ENCODE results near the gene TBC1D22A. TPM values are rescaled to one million over a fixed set of nuclear protein-coding genes. Genes with fewer than 3 reads are reported as not detected.

The TBC1D22A gene
- total RNA-seq, 3 donors from 2014 or later: 19.0 to 23.6 (median 23.6) TPM

GRCh38 chr22:47122441-47123000, 360.1 kb downstream of the TBC1D22A start:
- no peaks in the 10 kb centered on the region for H3K36me3 ChIP-seq
- DNase-seq (ENCODE audit: low spot score in 2 of 2): no peak
- TF ChIP-seq POLR2A (IDR thresholded peaks at IDR 0.05) (no peak), POLR2AphosphoS5 (IDR thresholded peaks at IDR 0.05) (no peak), CTCF (IDR thresholded peaks at IDR 0.05) (no peak)
- no peak overlapping the region for H3K4me3 ChIP-seq
- no peaks in the 10 kb centered on the region for H3K9me3 ChIP-seq
- intact Hi-C loops (cut with DNase I; ENCODE audit: low total_unique reads): no loop called here
- no peak overlapping the region for H3K27ac ChIP-seq
- no peaks in the 10 kb centered on the region for H3K4me1 ChIP-seq
- no peaks in the 10 kb centered on the region for H3K27me3 ChIP-seq

- Histone ChIP-seq H3K4me1 (no peaks in the 10 kb centered on the region), H3K36me3 (no peaks in the 10 kb centered on the region), H3K9me3 (no peaks in the 10 kb centered on the region), H3K4me3 (no peak overlapping the region), H3K27ac (no peak overlapping the region), H3K27me3 (no peaks in the 10 kb centered on the region)
- no peak for TF ChIP-seq POLR2AphosphoS5 (IDR thresholded peaks at IDR 0.05)
- no peak for TF ChIP-seq CTCF (IDR thresholded peaks at IDR 0.05)
- no peak for TF ChIP-seq POLR2A (IDR thresholded peaks at IDR 0.05)
- DNase-seq (ENCODE audit: low spot score in 2 of 2): no peak
- intact Hi-C loops (cut with DNase I; ENCODE audit: low total_unique reads): no loop called here
Measured at GRCh38 chr22:47123006-47123826, 360.8 kb downstream of the TBC1D22A start.

- Histone ChIP-seq H3K4me3 (no peak overlapping the region), H3K27me3 (no peaks in the 10 kb centered on the region), H3K9me3 (no peaks in the 10 kb centered on the region), H3K4me1 (no peaks in the 10 kb centered on the region), H3K36me3 (no peaks in the 10 kb centered on the region), H3K27ac (no peak overlapping the region)
- no peak for DNase-seq (ENCODE audit: low spot score in 2 of 2)
- TF ChIP-seq POLR2AphosphoS5 (IDR thresholded peaks at IDR 0.05) (no peak), POLR2A (IDR thresholded peaks at IDR 0.05) (no peak), CTCF (IDR thresholded peaks at IDR 0.05) (no peak)
- intact Hi-C loops (cut with DNase I; ENCODE audit: low total_unique reads): no loop called here
Measured at GRCh38 chr22:47123827-47124442, 361.5 kb downstream of the TBC1D22A start.

- DNase-seq (ENCODE audit: low spot score in 2 of 2): no peak
- no peaks in the 10 kb centered on the region for H3K27me3 ChIP-seq
- no peak overlapping the region for H3K27ac ChIP-seq
- H3K4me1 ChIP-seq: no peaks in the 10 kb centered on the region
- intact Hi-C loops (cut with DNase I; ENCODE audit: low total_unique reads): no loop called here
- H3K9me3 ChIP-seq: no peaks in the 10 kb centered on the region
- no peak overlapping the region for H3K4me3 ChIP-seq
- no peak for TF ChIP-seq POLR2A (IDR thresholded peaks at IDR 0.05)
- no peak for TF ChIP-seq POLR2AphosphoS5 (IDR thresholded peaks at IDR 0.05)
- TF ChIP-seq CTCF (IDR thresholded peaks at IDR 0.05): no peak
- no peaks in the 10 kb centered on the region for H3K36me3 ChIP-seq
Measured at GRCh38 chr22:47124451-47124881, 362.0 kb downstream of the TBC1D22A start.

GRCh38 chr22:47124961-47125360, 362.5 kb downstream of the TBC1D22A start:
- Histone ChIP-seq H3K9me3 (no peaks in the 10 kb centered on the region), H3K4me3 (no peak overlapping the region), H3K27me3 (no peaks in the 10 kb centered on the region), H3K36me3 (no peaks in the 10 kb centered on the region), H3K4me1 (no peaks in the 10 kb centered on the region), H3K27ac (no peak overlapping the region)
- TF ChIP-seq POLR2AphosphoS5 (IDR thresholded peaks at IDR 0.05) (no peak), POLR2A (IDR thresholded peaks at IDR 0.05) (no peak), CTCF (IDR thresholded peaks at IDR 0.05) (no peak)
- intact Hi-C loops (cut with DNase I; ENCODE audit: low total_unique reads): no loop called here
- DNase-seq (ENCODE audit: low spot score in 2 of 2): no peak
